Measurements from ENCODE around the gene SPRR5.

DNA sequence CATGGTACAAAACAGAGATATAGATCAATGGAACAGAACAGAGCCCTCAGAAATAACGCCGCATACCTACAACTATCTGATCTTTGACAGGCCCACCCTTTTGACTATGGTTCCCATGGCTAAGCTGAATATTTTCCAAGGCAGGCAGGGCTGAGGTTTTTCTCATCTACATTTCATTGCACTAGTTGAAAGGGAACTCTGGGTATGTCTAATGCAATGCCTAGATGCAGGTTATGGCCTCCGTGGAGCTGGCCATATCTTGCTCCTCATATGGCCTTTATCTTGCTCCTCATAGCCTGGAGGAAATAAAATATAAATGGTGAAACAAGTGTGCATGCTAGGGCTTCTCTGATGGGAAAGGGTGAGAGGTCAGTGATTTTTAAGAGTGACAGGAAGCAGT is 10.6 kb downstream of the SPRR5 start:
- TF ChIP-seq IRF3 (IDR thresholded peaks at IDR 0.05; ENCODE audit: low read depth, low read length) (no peak), CHD2 (IDR thresholded peaks at IDR 0.05; ENCODE audit: low read length, partially characterized antibody) (no peak), REST (IDR thresholded peaks at IDR 0.05; ENCODE audit: low read depth, low read length) (no peak), PBX3 (IDR thresholded peaks at IDR 0.05) (no peak), JUND (IDR thresholded peaks at IDR 0.05) (no peak), EP300 (IDR thresholded peaks at IDR 0.05; ENCODE audit: borderline replicate concordance in 1 of 2, low read depth in 1 of 2, low read length in 1 of 2) (no peak), GABPA (IDR thresholded peaks at IDR 0.05; ENCODE audit: low read depth) (no peak), TAF1 (IDR thresholded peaks at IDR 0.05; ENCODE audit: borderline replicate concordance, low read depth, low read length) (no peak), RFX5 (IDR thresholded peaks at IDR 0.05; ENCODE audit: low read length) (no peak), POLR2AphosphoS5 (IDR thresholded peaks at IDR 0.05; ENCODE audit: low read depth, low read length) (no peak), USF2 (IDR thresholded peaks at IDR 0.05; ENCODE audit: borderline replicate concordance, low read depth, low read length) (no peak)
- TF ChIP-seq, protein P1, sequence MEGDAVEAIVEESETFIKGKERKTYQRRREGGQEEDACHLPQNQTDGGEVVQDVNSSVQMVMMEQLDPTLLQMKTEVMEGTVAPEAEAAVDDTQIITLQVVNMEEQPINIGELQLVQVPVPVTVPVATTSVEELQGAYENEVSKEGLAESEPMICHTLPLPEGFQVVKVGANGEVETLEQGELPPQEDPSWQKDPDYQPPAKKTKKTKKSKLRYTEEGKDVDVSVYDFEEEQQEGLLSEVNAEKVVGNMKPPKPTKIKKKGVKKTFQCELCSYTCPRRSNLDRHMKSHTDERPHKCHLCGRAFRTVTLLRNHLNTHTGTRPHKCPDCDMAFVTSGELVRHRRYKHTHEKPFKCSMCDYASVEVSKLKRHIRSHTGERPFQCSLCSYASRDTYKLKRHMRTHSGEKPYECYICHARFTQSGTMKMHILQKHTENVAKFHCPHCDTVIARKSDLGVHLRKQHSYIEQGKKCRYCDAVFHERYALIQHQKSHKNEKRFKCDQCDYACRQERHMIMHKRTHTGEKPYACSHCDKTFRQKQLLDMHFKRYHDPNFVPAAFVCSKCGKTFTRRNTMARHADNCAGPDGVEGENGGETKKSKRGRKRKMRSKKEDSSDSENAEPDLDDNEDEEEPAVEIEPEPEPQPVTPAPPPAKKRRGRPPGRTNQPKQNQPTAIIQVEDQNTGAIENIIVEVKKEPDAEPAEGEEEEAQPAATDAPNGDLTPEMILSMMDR (IDR thresholded peaks at IDR 0.05), result no peak
